Activated T-cell treated with anti-CD3 and anti-CD28 coated beads, Interleukin-2, amount 50 U/mL, for 4 hours (primary cell): ENCODE measurements around the gene NKAPD1. TPM values are rescaled to one million over a fixed set of nuclear protein-coding genes. Genes with fewer than 3 reads are reported as not detected.

Experiments
- ATAC-seq, 2 donors: fragments of 200-7000 bp; cut with Tn5 transposase; one replicate each; pipeline ENCODE4 v1.10.0; 2021
- DNase-seq: peaks from one replicate; pipeline ENCODE4 v3.0.0-alpha.2; 2020
- H3K27me3 Mint-ChIP-seq: one replicate; pipeline ENCODE4 v1.8.0; 2021; ENCODE audit warnings: low read depth, mixed read lengths
- H3K36me3 Mint-ChIP-seq: one replicate; pipeline ENCODE4 v1.8.0; 2022; ENCODE audit warnings: mixed read lengths; ENCODE audit not compliant: insufficient read depth
- H3K4me1 Mint-ChIP-seq: one replicate; pipeline ENCODE4 v1.8.0; 2021; ENCODE audit warnings: low read depth, mixed read lengths
- H3K4me3 Mint-ChIP-seq: one replicate; pipeline ENCODE4 v1.8.0; 2021; ENCODE audit warnings: mild to moderate bottlenecking, moderate library complexity, mixed read lengths
- H3K9me3 Mint-ChIP-seq: one replicate; pipeline ENCODE4 v1.8.0; 2021; ENCODE audit warnings: mixed read lengths
- total RNA-seq, 3 donors: library from RNA; stranded (reverse); gene quantifications; one replicate each; pipeline ENCODE4 v1.2.1, GENCODE V29; 2021

NKAPD1 gene
- total RNA-seq, 3 donors from 2014 or later, result 19.1 to 21.5 (median 19.8) TPM

DNA sequence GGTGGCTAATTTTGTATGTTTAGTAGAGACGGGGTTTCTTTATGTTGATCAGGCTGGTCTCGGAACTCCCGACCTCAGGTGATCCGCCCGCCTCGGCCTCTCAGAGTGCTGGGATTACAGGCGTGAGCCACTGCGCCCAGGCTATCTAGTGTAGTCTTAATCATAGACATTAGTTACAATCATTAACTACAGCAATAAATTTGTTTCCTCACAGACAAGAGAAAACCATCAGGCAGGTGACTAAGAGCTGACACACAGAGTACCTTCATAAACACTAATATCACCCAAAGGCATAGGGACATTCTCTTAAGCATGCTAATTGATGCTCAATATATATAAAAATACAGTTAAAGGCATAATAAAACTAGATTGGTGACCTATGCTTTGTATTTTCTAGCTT, 32.0 kb downstream of the NKAPD1 start:
- peaks cover 6% of the 10 kb centered on the region for H3K36me3 Mint-ChIP-seq
- H3K4me1 Mint-ChIP-seq, result no peaks in the 10 kb centered on the region
- DNase-seq (no peak), ATAC-seq (no peak)
- no peaks in the 10 kb centered on the region for H3K27me3 Mint-ChIP-seq
- no peak overlapping the region for H3K4me3 Mint-ChIP-seq
- no peaks in the 10 kb centered on the region for H3K9me3 Mint-ChIP-seq

DNA sequence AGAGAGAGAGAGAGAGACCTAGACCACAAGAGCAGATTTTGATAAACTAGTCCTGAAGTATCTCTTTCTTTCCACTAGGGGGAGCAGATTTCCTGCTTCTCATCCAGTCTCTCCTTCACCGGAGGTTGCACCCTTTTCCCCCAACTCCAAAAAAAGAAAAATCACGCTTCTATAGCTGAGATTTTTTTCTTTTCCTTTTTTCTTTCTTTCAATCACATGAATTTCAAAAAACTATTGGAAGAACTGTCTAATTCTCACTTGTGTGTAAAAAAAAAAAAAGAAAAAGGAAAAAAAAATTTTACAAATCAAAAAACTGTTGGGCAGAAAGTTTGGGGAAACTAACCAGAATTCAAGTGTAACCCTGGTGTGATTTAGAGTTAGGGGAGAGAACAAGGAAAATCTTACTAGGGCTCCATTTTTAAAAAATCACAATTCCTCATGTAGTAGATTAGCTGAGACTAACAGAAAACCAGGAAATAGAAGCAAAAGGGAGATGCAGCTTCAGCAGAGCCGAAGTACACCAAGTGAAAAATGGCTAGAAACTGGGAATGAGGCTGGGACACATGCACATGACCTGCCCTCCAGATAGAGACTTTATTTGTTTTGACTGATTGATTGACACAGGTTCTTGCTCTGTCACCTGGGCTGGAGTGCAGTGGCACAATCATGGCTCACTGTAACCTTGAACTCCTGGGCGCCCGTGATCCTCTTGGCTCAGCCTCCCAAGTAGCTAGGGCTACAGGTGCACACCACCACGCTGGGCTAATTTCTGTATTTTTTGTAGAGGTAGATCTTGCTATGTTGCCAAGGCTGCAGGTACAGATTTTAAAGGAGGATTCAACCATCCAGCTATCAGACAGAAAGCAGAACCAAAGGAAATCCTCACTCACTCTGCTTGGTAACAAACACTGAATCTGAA, 39.7 kb downstream of the NKAPD1 start:
- no peaks in the 10 kb centered on the region for H3K9me3 Mint-ChIP-seq
- ATAC-seq, result peak; percentile 53 to 62
- H3K4me1 Mint-ChIP-seq, result peaks cover 5% of the 10 kb centered on the region
- no peak overlapping the region for H3K4me3 Mint-ChIP-seq
- H3K36me3 Mint-ChIP-seq, result peaks cover 7% of the 10 kb centered on the region
- DNase-seq, result no peak
- H3K27me3 Mint-ChIP-seq, result no peaks in the 10 kb centered on the region

DNA sequence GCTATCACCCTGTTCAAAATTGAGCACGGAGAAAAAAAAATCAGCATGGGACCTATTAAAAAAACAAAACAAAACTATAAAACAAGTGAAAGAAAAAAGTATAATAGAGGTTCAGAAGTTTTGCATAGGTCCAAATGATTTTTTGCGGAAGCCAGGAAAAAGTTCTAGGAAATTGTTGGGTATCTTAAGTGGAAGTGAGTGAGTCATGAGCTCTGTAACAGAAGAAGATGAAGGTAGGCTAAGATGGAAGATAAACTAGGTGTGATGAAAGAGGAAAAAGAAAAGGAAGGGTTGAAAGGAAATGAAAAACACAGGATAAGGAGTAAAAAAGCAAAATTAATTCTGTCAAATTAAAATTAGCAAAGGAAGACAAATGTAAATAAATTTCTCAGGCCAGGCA, 40.4 kb downstream of the NKAPD1 start:
- peaks cover 7% of the 10 kb centered on the region for H3K36me3 Mint-ChIP-seq
- H3K4me1 Mint-ChIP-seq, result peaks cover 5% of the 10 kb centered on the region
- H3K9me3 Mint-ChIP-seq, result no peaks in the 10 kb centered on the region
- DNase-seq, result no peak
- no peak for ATAC-seq
- H3K27me3 Mint-ChIP-seq, result no peaks in the 10 kb centered on the region
- H3K4me3 Mint-ChIP-seq, result no peak overlapping the region

DNA sequence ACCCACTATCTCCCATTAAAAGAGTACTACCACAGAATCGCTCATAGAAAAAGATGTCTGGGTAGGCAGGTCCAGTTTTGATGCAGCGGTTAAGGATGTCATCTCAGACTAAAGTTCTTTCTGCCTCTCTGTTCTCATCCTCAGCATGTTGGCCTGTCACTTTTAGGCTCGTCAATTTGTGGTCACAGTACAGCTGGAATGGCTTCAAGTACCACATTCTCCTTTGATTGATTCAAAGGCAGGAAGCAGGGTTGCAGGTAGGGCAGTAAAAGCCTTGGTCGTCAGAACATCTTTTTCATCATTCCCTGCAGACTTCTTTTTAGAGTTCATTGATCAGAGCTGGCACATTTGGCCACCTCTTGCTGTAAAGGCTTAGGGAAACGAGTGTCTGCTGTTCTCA, 41.3 kb downstream of the NKAPD1 start:
- Mint-ChIP-seq H3K27me3 (no peaks in the 10 kb centered on the region), H3K4me1 (peaks cover 8% of the 10 kb centered on the region), H3K9me3 (no peaks in the 10 kb centered on the region), H3K36me3 (peaks cover 5% of the 10 kb centered on the region), H3K4me3 (no peak overlapping the region)
- DNase-seq (no peak), ATAC-seq (no peak)

DNA sequence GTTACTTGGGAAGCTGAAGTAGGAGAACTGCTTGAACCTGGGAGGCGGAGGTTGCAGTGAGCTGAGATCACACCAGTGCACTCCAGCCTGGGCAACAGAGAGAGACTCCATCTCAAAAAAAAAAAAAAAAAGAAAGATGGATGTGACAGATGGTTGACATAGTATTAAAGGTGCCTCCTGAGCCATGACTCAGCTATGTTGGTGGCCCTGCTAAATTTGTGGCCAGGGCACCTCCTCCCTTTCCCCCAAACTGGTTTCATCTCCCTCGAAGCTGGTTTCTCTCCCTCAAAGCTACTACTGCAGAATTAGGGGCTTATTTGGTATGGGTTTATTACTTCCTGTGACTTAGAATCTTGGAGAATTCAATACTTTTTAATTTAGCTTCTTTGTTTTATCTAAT, 44.1 kb downstream of the NKAPD1 start:
- Mint-ChIP-seq H3K27me3 (no peaks in the 10 kb centered on the region), H3K4me1 (peaks cover 11% of the 10 kb centered on the region), H3K4me3 (no peak overlapping the region), H3K9me3 (no peaks in the 10 kb centered on the region), H3K36me3 (peaks cover 6% of the 10 kb centered on the region)
- DNase-seq, result no peak
- peak; percentile 30 to 32 for ATAC-seq

DNA sequence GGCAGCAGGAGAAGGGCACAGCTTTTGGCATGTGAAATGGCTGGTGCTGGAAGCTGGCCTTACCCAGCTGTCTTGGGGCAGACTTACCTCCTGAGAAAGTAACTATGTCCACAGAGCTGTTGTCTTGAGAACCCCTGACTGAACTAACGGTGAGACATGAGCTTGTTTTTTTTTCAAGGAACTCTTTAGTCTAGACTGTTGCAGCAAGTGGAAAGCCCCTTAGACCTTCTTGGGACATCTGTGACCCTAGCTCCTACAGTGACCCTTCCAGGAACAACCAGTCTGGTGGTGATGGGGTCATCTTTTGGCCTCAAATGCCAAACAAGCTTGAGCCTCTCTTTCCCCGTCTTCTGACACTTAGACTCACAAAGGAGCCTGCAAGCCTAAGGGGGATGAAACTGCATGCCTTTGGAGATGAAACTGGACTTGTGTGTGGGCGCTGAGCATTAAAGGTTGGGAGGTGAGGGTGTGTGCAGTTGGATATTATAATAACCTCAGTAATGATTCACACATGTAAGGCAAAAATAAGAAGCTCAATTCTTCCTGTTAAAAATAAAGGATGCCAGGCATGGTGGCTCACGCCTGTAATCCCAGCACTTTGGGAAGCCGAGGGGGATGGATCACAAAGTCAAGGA, 48.0 kb downstream of the NKAPD1 start:
- H3K4me1 Mint-ChIP-seq, result peaks cover 6% of the 10 kb centered on the region
- no peak overlapping the region for H3K4me3 Mint-ChIP-seq
- no peaks in the 10 kb centered on the region for H3K9me3 Mint-ChIP-seq
- DNase-seq (no peak), ATAC-seq (no peak)
- peaks cover 8% of the 10 kb centered on the region for H3K36me3 Mint-ChIP-seq
- no peaks in the 10 kb centered on the region for H3K27me3 Mint-ChIP-seq

DNA sequence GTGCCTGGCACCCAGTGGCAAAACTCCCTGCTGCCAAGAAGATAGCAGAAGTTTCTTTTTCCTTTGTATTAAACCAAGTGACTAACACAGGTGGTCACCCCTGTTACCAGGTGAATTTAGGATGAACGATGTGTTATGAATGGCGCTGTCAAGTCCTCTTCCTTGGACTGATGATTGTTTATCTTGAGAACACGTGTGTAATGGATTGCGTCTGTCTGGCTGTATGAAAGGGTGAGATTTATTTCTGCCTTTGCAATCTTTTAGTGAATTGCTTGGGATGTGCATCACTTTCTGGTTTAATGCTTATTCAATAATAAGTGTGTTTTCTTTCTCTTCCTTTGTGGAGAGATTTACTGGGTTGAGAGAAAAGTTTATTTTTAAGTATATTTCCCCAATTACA, 49.0 kb downstream of the NKAPD1 start:
- Mint-ChIP-seq H3K36me3 (peaks cover 10% of the 10 kb centered on the region), H3K4me1 (peaks cover 6% of the 10 kb centered on the region), H3K27me3 (no peaks in the 10 kb centered on the region), H3K4me3 (no peak overlapping the region), H3K9me3 (no peaks in the 10 kb centered on the region)
- DNase-seq, result no peak
- no peak for ATAC-seq

DNA sequence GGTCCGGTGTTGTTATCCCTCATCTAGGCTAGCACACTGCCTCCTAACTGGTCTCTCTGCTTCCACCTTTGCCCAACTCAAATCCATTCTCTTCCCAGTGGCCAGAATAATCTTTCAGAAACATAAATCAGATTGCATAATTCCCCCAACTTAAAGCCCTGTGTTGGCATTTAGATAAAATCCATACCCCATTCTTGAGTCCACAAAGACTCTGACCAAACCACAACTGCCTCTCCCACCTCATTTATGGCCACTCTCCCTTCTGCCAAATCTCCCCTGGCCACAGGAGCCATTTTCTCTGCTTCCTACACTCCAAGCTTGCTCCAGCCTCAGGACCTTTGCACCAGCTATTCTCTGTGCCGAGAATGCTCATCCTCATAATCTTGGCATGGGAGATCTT, 53.0 kb downstream of the NKAPD1 start:
- H3K4me3 Mint-ChIP-seq, result no peak overlapping the region
- DNase-seq, result no peak
- no peaks in the 10 kb centered on the region for H3K9me3 Mint-ChIP-seq
- H3K27me3 Mint-ChIP-seq, result no peaks in the 10 kb centered on the region
- no peak for ATAC-seq
- no peaks in the 10 kb centered on the region for H3K4me1 Mint-ChIP-seq
- peaks cover 8% of the 10 kb centered on the region for H3K36me3 Mint-ChIP-seq

DNA sequence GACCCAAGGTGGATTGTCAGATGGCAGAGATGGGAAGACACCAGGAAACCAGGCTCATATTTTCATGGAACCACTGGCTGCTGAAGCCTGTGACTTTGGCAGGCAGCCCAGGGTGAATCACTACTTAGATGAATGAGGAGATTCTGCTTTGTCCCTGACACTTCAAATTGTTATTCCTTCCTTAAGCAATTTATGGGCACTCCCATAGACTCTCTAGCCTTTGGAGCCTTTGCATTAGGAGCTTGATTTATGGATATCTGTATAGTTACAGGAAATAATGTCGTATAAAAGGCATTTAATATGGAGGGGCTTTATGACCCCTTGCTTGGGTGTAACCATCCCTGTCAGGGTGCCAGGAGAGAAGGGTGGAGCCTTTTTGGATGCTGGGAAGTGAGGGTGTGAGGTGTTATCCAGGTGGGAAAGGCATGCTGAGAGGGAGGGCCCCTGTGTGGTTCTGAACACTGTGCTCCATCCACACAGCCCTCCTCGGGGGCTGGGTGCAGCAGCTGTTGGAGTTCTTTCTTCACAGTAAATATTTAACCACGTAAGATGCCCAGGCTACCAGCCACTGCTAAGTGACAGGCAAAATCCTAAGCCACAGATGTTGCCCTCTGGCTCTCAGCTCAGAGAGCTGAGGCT, 54.5 kb downstream of the NKAPD1 start:
- H3K36me3 Mint-ChIP-seq, result peaks cover 6% of the 10 kb centered on the region
- ATAC-seq, result no peak

DNA sequence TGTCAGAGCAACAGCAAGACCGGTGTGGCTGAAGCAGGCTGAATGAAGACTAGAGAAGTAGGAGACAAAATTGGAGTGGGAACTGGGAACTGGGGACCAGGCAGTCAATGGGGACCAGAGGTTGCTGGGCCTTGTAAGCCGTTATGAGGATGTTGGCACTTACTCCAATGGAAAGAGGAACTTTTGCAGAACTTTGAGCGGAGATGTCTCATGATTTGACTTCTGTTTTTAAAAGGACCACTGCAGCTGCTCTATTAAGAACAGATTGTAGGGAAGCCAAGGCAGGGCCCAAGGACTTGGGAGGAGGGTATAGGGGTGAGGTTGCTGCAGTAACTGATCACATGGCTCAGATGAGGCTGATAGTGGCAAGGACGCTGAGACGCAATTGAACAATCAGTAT, 55.6 kb downstream of the NKAPD1 start:
- DNase-seq (no peak), ATAC-seq (no peak)
- peaks cover 6% of the 10 kb centered on the region for H3K36me3 Mint-ChIP-seq
- no peaks in the 10 kb centered on the region for H3K27me3 Mint-ChIP-seq
- no peak overlapping the region for H3K4me3 Mint-ChIP-seq
- no peaks in the 10 kb centered on the region for H3K4me1 Mint-ChIP-seq
- H3K9me3 Mint-ChIP-seq, result no peaks in the 10 kb centered on the region

More for the DNA sequence above, 54.5 kb downstream of the NKAPD1 start:
- no peaks in the 10 kb centered on the region for H3K9me3 Mint-ChIP-seq
- no peaks in the 10 kb centered on the region for H3K27me3 Mint-ChIP-seq
- DNase-seq, result no peak
- no peak overlapping the region for H3K4me3 Mint-ChIP-seq
- no peaks in the 10 kb centered on the region for H3K4me1 Mint-ChIP-seq

DNA sequence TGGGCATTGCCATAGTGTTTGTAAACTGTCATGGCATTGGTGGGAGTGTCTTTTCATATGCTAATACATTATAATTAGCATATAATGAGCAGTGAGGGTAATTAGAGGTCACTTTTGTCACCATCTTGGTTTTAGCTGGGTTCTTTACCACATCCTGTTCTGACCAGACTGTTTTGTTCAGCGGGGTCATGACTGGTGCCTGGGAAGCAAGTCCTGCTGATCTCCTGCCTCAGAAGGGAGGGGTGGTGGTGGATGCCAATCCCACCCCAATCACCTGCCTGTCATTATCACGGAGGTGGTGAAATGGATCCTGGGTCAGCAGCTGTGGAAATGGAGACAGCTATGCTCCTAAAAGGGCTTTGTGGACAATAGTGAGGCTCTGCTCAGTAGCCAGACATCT, 58.6 kb downstream of the NKAPD1 start:
- peaks cover 2% of the 10 kb centered on the region for H3K36me3 Mint-ChIP-seq
- ATAC-seq, result no peak
- no peaks in the 10 kb centered on the region for H3K4me1 Mint-ChIP-seq
- H3K27me3 Mint-ChIP-seq, result no peaks in the 10 kb centered on the region
- no peak for DNase-seq
- no peak overlapping the region for H3K4me3 Mint-ChIP-seq
- H3K9me3 Mint-ChIP-seq, result no peaks in the 10 kb centered on the region

DNA sequence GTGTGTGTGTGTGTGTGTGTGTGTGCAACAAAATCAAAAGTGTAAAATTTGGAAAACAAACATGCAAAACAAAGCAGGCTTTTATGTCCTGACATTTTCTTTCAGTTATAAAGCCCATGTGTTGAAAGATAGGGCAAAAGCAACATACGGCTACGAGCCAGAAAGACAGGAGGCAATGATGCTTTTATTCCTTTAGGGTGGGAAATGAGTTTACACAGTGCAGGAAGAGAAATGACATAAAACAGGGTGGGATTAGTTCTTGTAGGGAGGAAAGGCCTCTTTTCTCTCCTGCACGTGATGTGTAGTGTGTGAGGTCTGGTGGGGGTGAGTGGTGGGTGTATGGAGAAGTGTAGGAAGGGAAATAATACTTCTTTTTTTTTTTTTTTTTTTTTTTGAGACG, 60.4 kb downstream of the NKAPD1 start:
- Mint-ChIP-seq H3K27me3 (no peaks in the 10 kb centered on the region), H3K36me3 (peaks cover 2% of the 10 kb centered on the region), H3K9me3 (no peaks in the 10 kb centered on the region), H3K4me3 (no peak overlapping the region), H3K4me1 (no peaks in the 10 kb centered on the region)
- no peak for ATAC-seq
- DNase-seq, result no peak
